HepG2 (cell line): ENCODE data around the gene TMEM185B. TPM values are rescaled to one million over a fixed set of nuclear protein-coding genes. Genes with fewer than 3 reads are reported as not detected.

Source experiments
- LCORL ChIP-seq, 2 experiments: fragments of 450-650 bp in 1 of 2; sonication (generic) in 1 of 2; formaldehyde crosslinking in 1 of 2; IDR thresholded peaks; 2 replicates each; pipeline versions ENCODE4 v1.5.0 to v1.6.1; 2017 to 2020; ENCODE audit warnings: antibody characterized with exemption in 1 of 2, missing genetic modification reagents in 1 of 2
- SPEN ChIP-seq: sonication (generic); formaldehyde crosslinking; IDR thresholded peaks from 2 replicates; pipeline ENCODE4 v1.5.1; 2020; ENCODE audit warnings: low read depth, mild to moderate bottlenecking, missing genetic modification reagents
- STAT5B ChIP-seq: sonication (generic); formaldehyde crosslinking; IDR thresholded peaks from 2 replicates; pipeline ENCODE4 v1.4.0; 2020; ENCODE audit warnings: missing genetic modification reagents
- ZBTB4 ChIP-seq: sonication (generic); formaldehyde crosslinking; IDR thresholded peaks from 2 replicates; pipeline ENCODE4 v1.4.0; 2020; ENCODE audit warnings: missing genetic modification reagents, mild to moderate bottlenecking, borderline replicate concordance
- ZBTB7B ChIP-seq: sonication (generic); formaldehyde crosslinking; IDR thresholded peaks from 2 replicates; pipeline ENCODE4 v1.4.0; 2020; ENCODE audit warnings: missing genetic modification reagents
- ZFP36L1 ChIP-seq: sonication (generic); formaldehyde crosslinking; IDR thresholded peaks from 2 replicates; pipeline ENCODE4 v1.8.0; 2022; ENCODE audit warnings: mild to moderate bottlenecking, missing genetic modification reagents, moderate library complexity
- ZFP62 ChIP-seq: sonication (generic); formaldehyde crosslinking; IDR thresholded peaks from 2 replicates; pipeline ENCODE4 v1.4.0; 2020; ENCODE audit warnings: missing genetic modification reagents
- ZNF224 ChIP-seq: sonication (generic); formaldehyde crosslinking; IDR thresholded peaks from 2 replicates; pipeline ENCODE4 v1.5.0; 2020; ENCODE audit warnings: mild to moderate bottlenecking, missing genetic modification reagents
- ZNF616 ChIP-seq: sonication (generic); formaldehyde crosslinking; IDR thresholded peaks from 2 replicates; pipeline ENCODE4 v1.5.0; 2020; ENCODE audit warnings: low read depth, mild to moderate bottlenecking, missing genetic modification reagents
- ZNF687 ChIP-seq: sonication (generic); formaldehyde crosslinking; IDR thresholded peaks from 2 replicates; pipeline ENCODE4 v1.5.1; 2020; ENCODE audit warnings: mild to moderate bottlenecking, missing genetic modification reagents, moderate library complexity
- ZNF770 ChIP-seq: sonication (generic); formaldehyde crosslinking; IDR thresholded peaks from 2 replicates; pipeline ENCODE4 v1.5.0; 2020; ENCODE audit warnings: mild to moderate bottlenecking, missing genetic modification reagents
- polyA plus RNA-seq, 8 experiments: library from polyadenylated mRNA; depleted of rRNA in 3 of 8; stranded (reverse) in 7 of 8; unstranded in 1 of 8; fragments of >200 nt; fragmentation: Illumina TruSeq in 4 of 8; extraction: Trizol in 4 of 8; gene quantifications; 2 replicates each; pipeline versions ENCODE4 v1.2.1 to v1.2.3, GENCODE V29; 2011 to 2016; ENCODE audit warnings: low read depth in 4 of 8, missing spikeins in 1 of 8, mixed read lengths in 1 of 8; ENCODE audit not compliant: insufficient read depth in 1 of 8
- total RNA-seq, 5 experiments: library from RNA; depleted of rRNA; stranded (reverse); fragments of >200 nt; fragmentation: Illumina TruSeq; extraction: Trizol; gene quantifications; 2 replicates each; pipeline ENCODE4 v1.2.3, GENCODE V29; 2016; ENCODE audit warnings: low read depth in 1 of 5
- TF ChIP-seq, protein P1 (sequence below): sonication (generic); formaldehyde crosslinking; IDR thresholded peaks from 2 replicates; pipeline ENCODE4 v1.8.0; 2022; ENCODE audit warnings: missing genetic modification reagents, mild to moderate bottlenecking, borderline replicate concordance
- TF ChIP-seq, protein P2 (sequence below): sonication (generic); formaldehyde crosslinking; IDR thresholded peaks from 2 replicates; pipeline ENCODE4 v1.8.1; 2023; ENCODE audit warnings: mild to moderate bottlenecking, missing genetic modification reagents

TMEM185B gene
- total and polyA plus RNA-seq, 2 of the 13 experiments (the other 11 are each of a cell fraction or from before 2014, with no cell fraction given), result 5.6 to 7.0 TPM

- TF ChIP-seq ZNF687 (peak; percentile 83), SPEN (CRISPR knock-in tag) (peak; percentile 56; the same call in 1 of the 2 replicates), ZFP36L1 (CRISPR knock-in tag) (no peak; the same call in 1 of the 2 replicates), ZFP62 (CRISPR knock-in tag) (no peak), ZNF616 (CRISPR knock-in tag) (no peak), ZNF224 (CRISPR knock-in tag) (no peak), LCORL (IDR thresholded peaks at IDR 0.05) (no peak), LCORL (CRISPR knock-in tag; IDR thresholded peaks at IDR 0.05) (peak; percentile 65; the same call in 1 of the 2 replicates), ZNF770 (peak; percentile 85; the same call in 1 of the 2 replicates), STAT5B (no peak), ZBTB7B (peak; percentile 60; the same call in 1 of the 2 replicates), ZBTB4 (CRISPR knock-in tag) (no peak)
- TF ChIP-seq, protein P1, sequence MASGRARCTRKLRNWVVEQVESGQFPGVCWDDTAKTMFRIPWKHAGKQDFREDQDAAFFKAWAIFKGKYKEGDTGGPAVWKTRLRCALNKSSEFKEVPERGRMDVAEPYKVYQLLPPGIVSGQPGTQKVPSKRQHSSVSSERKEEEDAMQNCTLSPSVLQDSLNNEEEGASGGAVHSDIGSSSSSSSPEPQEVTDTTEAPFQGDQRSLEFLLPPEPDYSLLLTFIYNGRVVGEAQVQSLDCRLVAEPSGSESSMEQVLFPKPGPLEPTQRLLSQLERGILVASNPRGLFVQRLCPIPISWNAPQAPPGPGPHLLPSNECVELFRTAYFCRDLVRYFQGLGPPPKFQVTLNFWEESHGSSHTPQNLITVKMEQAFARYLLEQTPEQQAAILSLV (CRISPR knock-in tag), result peak; percentile 87; the same call in 1 of the 2 replicates
- TF ChIP-seq, protein P2, sequence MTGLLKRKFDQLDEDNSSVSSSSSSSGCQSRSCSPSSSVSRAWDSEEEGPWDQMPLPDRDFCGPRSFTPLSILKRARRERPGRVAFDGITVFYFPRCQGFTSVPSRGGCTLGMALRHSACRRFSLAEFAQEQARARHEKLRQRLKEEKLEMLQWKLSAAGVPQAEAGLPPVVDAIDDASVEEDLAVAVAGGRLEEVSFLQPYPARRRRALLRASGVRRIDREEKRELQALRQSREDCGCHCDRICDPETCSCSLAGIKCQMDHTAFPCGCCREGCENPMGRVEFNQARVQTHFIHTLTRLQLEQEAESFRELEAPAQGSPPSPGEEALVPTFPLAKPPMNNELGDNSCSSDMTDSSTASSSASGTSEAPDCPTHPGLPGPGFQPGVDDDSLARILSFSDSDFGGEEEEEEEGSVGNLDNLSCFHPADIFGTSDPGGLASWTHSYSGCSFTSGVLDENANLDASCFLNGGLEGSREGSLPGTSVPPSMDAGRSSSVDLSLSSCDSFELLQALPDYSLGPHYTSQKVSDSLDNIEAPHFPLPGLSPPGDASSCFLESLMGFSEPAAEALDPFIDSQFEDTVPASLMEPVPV, result 0 out of 2 replicates have a peak, but pooled peaks have one; percentile 16
- TF ChIP-seq, all 625 proteins: peak for 149
Observed at GRCh38 chr2:120238728-120239487, 15.7 kb upstream of the TMEM185B start (continued).
